Head of caudate nucleus (tissue), 42 donors: Measurements from ENCODE around the gene CCDC172.
A peak's percentile ranks its signal among the peaks of the same experiment; 100 is the strongest.
"Not testable (repeated sequence)": the region's sequence is repeated elsewhere in the genome, so short reads cannot be mapped to it uniquely, and the experiment has no call there.

Experiments used
- DNase-seq, 42 donors: peaks; one replicate each; pipeline versions ENCODE4 v3.0.0 to v3.0.0-alpha.2; 2020 to 2021; ENCODE audit warnings: mixed read lengths in 7 of 42
- intact Hi-C: fragments of 100-400 bp; cut with DNase I; formaldehyde crosslinking; loops from one replicate; pipeline ENCODE4 v1.15.0; 2022

CCDC172 gene

GRCh38 chr10:116324951-116325635 is 845 bp downstream of the CCDC172 start:
- intact Hi-C loops: no loop called here
- no peak for DNase-seq

DNA sequence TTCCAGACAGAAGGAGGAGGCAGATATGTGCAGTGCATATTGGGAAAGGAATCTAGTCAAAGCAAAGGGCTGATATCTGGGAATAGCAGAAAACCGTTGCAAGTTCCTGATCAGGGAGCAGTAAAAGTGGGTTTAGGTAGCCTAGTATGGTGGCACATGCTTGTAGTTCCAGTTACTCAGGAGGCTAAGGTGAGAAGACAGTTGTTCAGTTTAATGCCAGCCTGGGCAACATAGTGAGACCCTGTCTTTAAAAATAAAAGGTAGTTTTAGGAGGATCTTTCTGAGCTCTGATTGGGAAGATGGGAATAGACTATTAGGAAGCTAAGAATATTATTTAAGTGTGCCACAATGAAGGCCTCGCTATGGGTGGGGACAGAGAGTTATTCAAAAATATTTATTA is 1.7 kb downstream of the CCDC172 start:
- intact Hi-C loops: no loop called here
- DNase-seq: no peak

- intact Hi-C loops: no loop called here
Observed at GRCh38 chr10:116329153-116329552, 4.9 kb downstream of the CCDC172 start.

DNA sequence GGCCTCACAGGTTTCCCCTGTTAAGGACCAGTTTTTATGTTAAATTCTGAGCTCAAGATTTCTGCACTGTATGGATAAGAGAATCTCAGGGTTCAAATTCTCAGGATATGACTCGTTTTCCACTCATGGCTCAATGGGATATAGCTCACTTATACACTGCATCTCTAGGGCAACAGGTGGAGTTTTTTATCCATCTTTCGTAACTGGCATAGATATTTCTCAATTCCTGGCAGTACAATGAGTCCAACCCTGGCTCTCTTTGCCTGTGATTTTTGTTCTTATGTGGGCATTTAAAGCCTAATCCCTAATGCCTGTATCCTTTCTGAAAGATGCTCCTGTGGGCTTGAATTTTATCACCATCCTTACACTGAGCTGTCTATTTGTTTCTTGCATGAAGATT is 7.6 kb downstream of the CCDC172 start:
- no peak for DNase-seq
- intact Hi-C loops: no loop called here

More at GRCh38 chr10:116329153-116329552, 4.9 kb downstream of the CCDC172 start:
- DNase-seq: no peak

GRCh38 chr10:116336866-116337265 is 12.6 kb downstream of the CCDC172 start:
- intact Hi-C loops: no loop called here
- DNase-seq: no peak

GRCh38 chr10:116352125-116352524 is 27.9 kb downstream of the CCDC172 start:
- intact Hi-C loops: no loop called here
- no peak for DNase-seq

GRCh38 chr10:116353817-116354216 is 29.6 kb downstream of the CCDC172 start:
- no peak for DNase-seq
- intact Hi-C loops: no loop called here

GRCh38 chr10:116355341-116355740 is 31.1 kb downstream of the CCDC172 start:
- DNase-seq: no peak
- intact Hi-C loops: no loop called here

- intact Hi-C loops: no loop called here
- DNase-seq: no peak
Observed at GRCh38 chr10:116356833-116357232, 32.6 kb downstream of the CCDC172 start.

DNA sequence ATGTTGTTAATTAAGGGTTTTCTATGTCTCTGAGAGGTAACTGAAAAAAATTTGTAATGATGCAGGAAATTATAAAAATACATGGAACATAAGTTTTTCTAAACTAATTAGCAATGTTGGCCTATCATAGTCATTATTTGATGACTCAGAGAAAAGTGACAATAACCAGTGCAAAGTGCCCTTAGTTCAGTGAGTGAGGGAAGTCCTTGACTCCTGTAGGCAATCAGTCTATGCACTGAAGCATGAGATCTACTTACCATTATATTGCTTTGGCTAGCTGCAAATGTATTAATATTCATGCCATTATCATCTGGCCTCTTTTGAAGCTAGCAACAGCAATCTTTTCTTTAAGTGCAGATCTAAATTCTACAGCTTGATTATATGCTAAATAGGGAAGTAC is 40.6 kb downstream of the CCDC172 start:
- DNase-seq: no peak
- intact Hi-C loops: no loop called here

GRCh38 chr10:116371737-116372136 is 47.5 kb downstream of the CCDC172 start:
- DNase-seq: no peak
- intact Hi-C loops: no loop called here

DNA sequence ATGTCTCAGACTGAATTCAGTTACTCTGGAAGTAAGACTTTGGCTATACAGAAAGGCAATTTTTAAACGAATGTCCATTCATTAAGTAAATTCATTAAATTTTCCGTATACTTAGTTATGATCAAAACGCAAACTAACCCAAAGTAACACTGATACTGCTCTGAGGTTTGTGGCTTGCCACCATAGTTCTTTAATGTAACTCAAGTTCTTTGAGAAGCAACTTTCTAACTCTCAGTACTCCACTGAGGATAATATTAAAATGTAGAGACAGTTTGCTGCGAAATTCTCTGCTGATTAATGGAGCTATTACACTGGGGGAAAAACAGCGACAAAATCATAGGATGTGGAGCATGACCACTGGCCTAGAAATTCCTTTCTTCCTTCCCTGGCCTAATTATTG is 58.0 kb downstream of the CCDC172 start:
- DNase-seq: no peak
- intact Hi-C loops: no loop called here

GRCh38 chr10:116385311-116385710 is 61.1 kb downstream of the CCDC172 start:
- no peak for DNase-seq
- intact Hi-C loops: no loop called here

DNA sequence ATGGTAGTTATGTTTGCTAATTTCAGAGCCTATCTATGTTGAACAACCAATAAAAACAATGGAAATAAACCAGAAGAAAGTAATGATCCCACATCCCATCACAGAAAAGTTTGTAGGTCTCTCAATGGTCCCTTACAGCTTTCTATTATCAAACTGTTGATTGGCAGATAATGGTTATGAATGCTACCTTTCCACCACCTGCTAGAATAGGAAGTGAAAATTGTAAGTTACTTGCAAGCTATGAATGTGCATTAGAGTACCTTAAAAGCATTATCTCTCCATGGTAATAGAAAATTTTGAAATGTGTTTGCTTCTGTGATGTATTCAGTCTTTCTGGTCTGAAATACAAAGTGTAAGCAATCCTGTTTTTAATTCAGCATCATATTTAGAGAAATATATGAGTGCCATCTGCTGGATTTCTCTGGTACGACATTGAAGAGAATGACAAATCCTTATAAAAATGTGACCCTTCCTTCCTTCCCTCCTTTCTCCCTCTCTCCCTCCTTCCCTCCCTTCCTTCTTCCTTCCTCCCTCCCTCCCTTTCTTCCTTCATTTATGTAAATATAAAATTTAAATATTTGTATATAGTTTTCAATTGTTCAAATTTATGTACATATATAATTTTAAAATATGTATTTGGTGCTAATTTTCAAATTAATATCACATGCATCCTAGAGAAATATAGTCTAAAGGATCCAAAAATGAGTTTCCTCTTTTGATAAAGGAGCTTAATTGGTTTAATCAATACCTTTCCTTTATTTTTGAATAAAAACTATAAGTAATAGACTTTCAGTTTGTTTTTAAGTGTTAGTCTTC is 62.0 kb downstream of the CCDC172 start:
- DNase-seq: peak in 5 of 42 donors; percentile 7 to 59 (median 16)
- intact Hi-C loops: no loop called here

DNA sequence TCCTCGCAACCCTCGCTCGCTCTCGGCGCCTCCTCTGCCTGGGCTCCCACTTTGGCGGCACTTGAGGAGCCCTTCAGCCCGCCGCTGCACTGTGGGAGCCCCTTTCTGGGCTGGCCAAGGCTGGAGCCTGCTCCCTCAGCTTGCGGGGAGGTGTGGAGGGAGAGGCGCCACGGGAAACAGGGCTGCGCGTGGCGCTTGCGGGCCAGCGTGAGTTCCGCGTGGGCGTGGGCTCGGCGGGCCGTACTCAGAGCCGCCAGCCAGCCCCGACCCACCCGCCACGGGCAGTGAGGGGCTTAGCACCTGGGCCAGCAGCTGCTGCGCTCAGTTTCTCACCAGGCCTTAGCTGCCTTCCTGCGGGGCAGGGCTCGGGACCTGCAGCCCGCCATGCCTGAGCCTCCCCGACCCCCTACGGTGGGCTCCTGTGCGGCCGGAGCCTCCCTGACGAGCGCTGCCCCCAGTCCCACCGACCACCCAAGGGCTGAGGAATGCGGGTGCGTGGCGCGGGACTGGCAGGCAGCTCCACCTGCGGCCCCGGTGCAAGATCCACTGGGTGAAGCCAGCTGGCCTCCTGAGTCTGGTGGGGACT is 69.1 kb downstream of the CCDC172 start:
- DNase-seq, intact Hi-C loops: not testable (repeated sequence)

GRCh38 chr10:116395223-116395985 is 71.2 kb downstream of the CCDC172 start:
- intact Hi-C loops: no loop called here

DNA sequence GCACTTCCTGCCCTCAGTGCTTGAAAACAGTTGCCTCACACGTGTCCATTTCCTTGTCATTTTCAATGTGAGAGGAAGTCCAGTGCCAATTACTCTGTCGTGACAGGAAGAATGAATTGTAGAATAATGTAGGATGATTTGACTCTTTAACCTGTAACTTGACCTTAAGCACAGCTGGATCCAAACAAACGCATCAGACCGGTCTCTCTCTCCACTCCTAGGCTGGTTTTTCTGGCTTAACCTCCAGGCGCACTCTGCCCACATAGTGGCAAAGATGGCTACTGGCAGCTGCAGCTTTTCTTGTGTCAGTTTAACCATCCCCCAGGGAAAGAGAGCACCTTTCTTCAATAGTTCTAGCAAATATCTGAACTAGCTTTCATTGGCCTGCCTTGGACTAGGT is 74.0 kb downstream of the CCDC172 start:
- intact Hi-C loops: no loop called here
- no peak for DNase-seq

More at GRCh38 chr10:116395223-116395985, 71.2 kb downstream of the CCDC172 start:
- no peak for DNase-seq

DNA sequence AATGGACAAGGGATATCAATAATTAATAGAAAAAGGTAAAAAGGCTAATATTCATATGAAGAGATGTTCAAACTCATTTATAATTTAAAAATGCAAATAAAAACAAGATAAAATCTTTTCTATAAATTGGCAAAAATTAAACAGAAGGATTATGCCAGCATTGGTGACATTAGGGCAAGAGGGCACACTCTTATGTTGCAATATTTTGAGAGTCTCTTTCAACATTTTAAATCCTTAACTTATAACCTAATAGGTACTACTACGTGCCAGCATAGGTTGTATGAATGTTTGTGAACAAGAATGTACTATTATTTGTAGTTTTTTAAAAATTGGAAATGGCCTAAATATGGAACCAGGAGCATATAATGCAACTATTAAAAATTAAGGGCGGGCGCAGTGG is 78.6 kb downstream of the CCDC172 start:
- DNase-seq: no peak

DNA sequence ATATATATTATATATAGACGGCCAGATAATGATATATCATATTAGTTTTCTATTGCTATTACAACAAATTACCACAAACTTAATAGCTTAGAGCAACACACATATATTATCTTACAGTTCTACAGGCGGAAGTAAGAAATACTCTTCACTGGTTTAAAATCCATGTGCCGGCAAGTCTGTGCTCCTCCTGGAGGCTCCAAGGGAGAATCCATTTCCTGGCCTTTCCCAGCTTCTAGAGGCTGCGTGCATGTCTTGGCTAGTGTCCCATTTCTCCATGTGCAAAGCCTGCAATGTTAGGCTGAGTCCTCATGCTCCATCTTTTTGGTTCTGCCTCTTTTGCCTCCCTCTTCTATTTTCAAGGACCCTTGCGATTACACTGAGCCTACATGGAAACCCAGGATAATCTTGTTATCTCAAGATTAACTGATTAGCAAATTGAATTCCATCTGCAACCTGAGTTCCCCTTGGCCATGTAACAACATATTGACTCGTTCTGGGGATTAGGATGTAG is 79.5 kb downstream of the CCDC172 start:
- intact Hi-C loops: no loop called here
- no peak for DNase-seq

More for the DNA sequence above, 78.6 kb downstream of the CCDC172 start:
- intact Hi-C loops: no loop called here
